Measurements from ENCODE around the gene MSH3.

The MSH3 gene

GRCh38 chr5:80919678-80920196, 265.3 kb downstream of the MSH3 start:
- no peak for DNase-seq

- no peak for DNase-seq
These were observed 265.9 kb downstream of the MSH3 start for GRCh38 chr5:80920333-80920732.

GRCh38 chr5:80921026-80921425, 266.6 kb downstream of the MSH3 start:
- no peak for DNase-seq

- DNase-seq, result peak; percentile 69 to 73
These were observed 271.5 kb downstream of the MSH3 start for GRCh38 chr5:80925931-80926330.

All from inflammatory macrophage treated with lipopolysaccharide for 1 hour (primary cell).